Mesothelial cell of epicardium (in vitro differentiated cells): ENCODE measurements around the gene USP12. TPM values are rescaled to one million over a fixed set of nuclear protein-coding genes. Genes with fewer than 3 reads are reported as not detected.
"Not testable (repeated sequence)": the region's sequence is repeated elsewhere in the genome, so short reads cannot be mapped to it uniquely, and the experiment has no call there.

Source experiments
- DNase-seq, 2 experiments: peaks; one replicate each; pipeline ENCODE4 v3.0.0; 2021; ENCODE audit warnings: low spot score in 2 of 2; ENCODE audit not compliant: unreplicated experiment in 2 of 2
- H3K27ac Mint-ChIP-seq: 2 replicates; pipeline ENCODE4 v1.8.0; 2021; ENCODE audit warnings: mixed read lengths
- H3K27me3 Mint-ChIP-seq: 2 replicates; pipeline ENCODE4 v1.8.0; 2021; ENCODE audit warnings: low read depth, mixed read lengths
- H3K36me3 Mint-ChIP-seq: 2 replicates; pipeline ENCODE4 v1.8.0; 2021; ENCODE audit warnings: mixed read lengths
- H3K4me1 Mint-ChIP-seq: 2 replicates; pipeline ENCODE4 v1.8.0; 2021; ENCODE audit warnings: mixed read lengths
- H3K4me3 Mint-ChIP-seq: 2 replicates; pipeline ENCODE4 v1.8.0; 2021; ENCODE audit warnings: mild to moderate bottlenecking, moderate library complexity, mixed read lengths
- H3K9me3 Mint-ChIP-seq: 2 replicates; pipeline ENCODE4 v1.8.0; 2021; ENCODE audit warnings: mixed read lengths
- CTCF ChIP-seq: fragments of 200-600 bp; sonication (generic); IDR thresholded peaks from one replicate; pipeline ENCODE4 v1.5.0; 2021; ENCODE audit warnings: antibody characterized with exemption; ENCODE audit not compliant: unreplicated experiment
- total RNA-seq: library from RNA; stranded (reverse); gene quantifications from 3 replicates; pipeline ENCODE4 v1.2.1, GENCODE V29; 2021

The USP12 gene
- total RNA-seq, 1 donor from 2014 or later: 22.3 TPM

- no peak for TF ChIP-seq CTCF
- H3K36me3 Mint-ChIP-seq: peaks cover 29% of the 10 kb centered on the region
- DNase-seq: no peak
- H3K27ac Mint-ChIP-seq: no peak overlapping the region
- H3K4me3 Mint-ChIP-seq: no peak overlapping the region
- no peaks in the 10 kb centered on the region for H3K27me3 Mint-ChIP-seq
- H3K4me1 Mint-ChIP-seq: peaks cover 3% of the 10 kb centered on the region
- H3K9me3 Mint-ChIP-seq: peaks cover 27% of the 10 kb centered on the region
Measured at GRCh38 chr13:27141746-27142145, 29.9 kb downstream of the USP12 start.

- H3K4me3 Mint-ChIP-seq, H3K27ac Mint-ChIP-seq, H3K4me1 Mint-ChIP-seq, DNase-seq, H3K27me3 Mint-ChIP-seq: not testable (repeated sequence)
- Mint-ChIP-seq H3K9me3 (peaks cover 27% of the 10 kb centered on the region), H3K36me3 (peaks cover 29% of the 10 kb centered on the region)
Measured at GRCh38 chr13:27141159-27141558, 30.5 kb downstream of the USP12 start.

GRCh38 chr13:27140060-27140459, 31.6 kb downstream of the USP12 start:
- H3K36me3 Mint-ChIP-seq: peaks cover 29% of the 10 kb centered on the region
- H3K27ac Mint-ChIP-seq: no peak overlapping the region
- H3K9me3 Mint-ChIP-seq: peaks cover 27% of the 10 kb centered on the region
- H3K4me1 Mint-ChIP-seq: no peaks in the 10 kb centered on the region
- TF ChIP-seq CTCF: no peak
- no peak for DNase-seq
- no peak overlapping the region for H3K4me3 Mint-ChIP-seq
- H3K27me3 Mint-ChIP-seq: no peaks in the 10 kb centered on the region

GRCh38 chr13:27139565-27139964, 32.0 kb downstream of the USP12 start:
- H3K9me3 Mint-ChIP-seq: peaks cover 27% of the 10 kb centered on the region
- no peak overlapping the region for H3K4me3 Mint-ChIP-seq
- H3K36me3 Mint-ChIP-seq: peaks cover 29% of the 10 kb centered on the region
- DNase-seq: no peak
- H3K27me3 Mint-ChIP-seq: no peaks in the 10 kb centered on the region
- H3K27ac Mint-ChIP-seq: no peak overlapping the region
- TF ChIP-seq CTCF: no peak
- no peaks in the 10 kb centered on the region for H3K4me1 Mint-ChIP-seq

- H3K9me3 Mint-ChIP-seq: peaks cover 25% of the 10 kb centered on the region
- H3K27ac Mint-ChIP-seq: no peak overlapping the region
- H3K27me3 Mint-ChIP-seq: no peaks in the 10 kb centered on the region
- H3K4me3 Mint-ChIP-seq: no peak overlapping the region
- TF ChIP-seq CTCF: no peak
- no peaks in the 10 kb centered on the region for H3K4me1 Mint-ChIP-seq
- DNase-seq: no peak
- H3K36me3 Mint-ChIP-seq: peaks cover 28% of the 10 kb centered on the region
Measured at GRCh38 chr13:27138457-27139093, 33.0 kb downstream of the USP12 start.

GRCh38 chr13:27137759-27138158, 33.9 kb downstream of the USP12 start:
- Mint-ChIP-seq H3K4me1 (no peaks in the 10 kb centered on the region), H3K9me3 (peaks cover 18% of the 10 kb centered on the region), H3K36me3 (peaks cover 24% of the 10 kb centered on the region), H3K4me3 (no peak overlapping the region), H3K27ac (no peak overlapping the region), H3K27me3 (no peaks in the 10 kb centered on the region)
- TF ChIP-seq CTCF: no peak
- no peak for DNase-seq
